H9 (cell line): ENCODE results near the gene ST6GAL2. TPM values are rescaled to one million over a fixed set of nuclear protein-coding genes. Genes with fewer than 3 reads are reported as not detected.

Source experiments
- DNase-seq: peaks from one replicate; pipeline ENCODE4 v3.0.0-alpha.2; 2017
- H2AFZ ChIP-seq: one replicate; pipeline ENCODE4 v1.6.1; 2013; ENCODE audit warnings: mild to moderate bottlenecking, low read length, control low read depth, moderate library complexity
- H2AK5ac ChIP-seq: 2 replicates; pipeline ENCODE4 v1.6.1; 2013; ENCODE audit warnings: low read length, control low read depth, mixed read lengths; ENCODE audit not compliant: insufficient read length
- H2BK120ac ChIP-seq: one replicate; pipeline ENCODE4 v1.6.1; 2013; ENCODE audit warnings: low read depth, mild to moderate bottlenecking, low read length, control low read depth, inconsistent platforms; ENCODE audit not compliant: poor library complexity, severe bottlenecking
- H2BK12ac ChIP-seq: 2 replicates; pipeline ENCODE4 v1.6.1; 2013; ENCODE audit warnings: low read length, control low read depth, mixed read lengths, low read depth; ENCODE audit not compliant: insufficient read length
- H2BK15ac ChIP-seq: 2 replicates; pipeline ENCODE4 v1.6.1; 2013; ENCODE audit warnings: low read depth, low read length, control low read depth
- H2BK20ac ChIP-seq: one replicate; pipeline ENCODE4 v1.6.1; 2013; ENCODE audit warnings: low read depth, mild to moderate bottlenecking, low read length, control low read depth, inconsistent platforms; ENCODE audit not compliant: poor library complexity, severe bottlenecking
- H2BK5ac ChIP-seq: 2 replicates; pipeline ENCODE4 v1.6.1; 2013; ENCODE audit warnings: low read length, control low read depth, mixed read lengths; ENCODE audit not compliant: insufficient read length
- H3K14ac ChIP-seq: 2 replicates; pipeline ENCODE4 v1.6.1; 2013; ENCODE audit warnings: low read length, control low read depth; ENCODE audit not compliant: insufficient read depth
- H3K18ac ChIP-seq: 2 replicates; pipeline ENCODE4 v1.6.1; 2013; ENCODE audit warnings: low read depth, mild to moderate bottlenecking, mixed read lengths, low read length, control low read depth; ENCODE audit not compliant: insufficient read length
- H3K23ac ChIP-seq: 2 replicates; pipeline ENCODE4 v1.6.1; 2013; ENCODE audit warnings: low read length, control low read depth, mixed read lengths, low read depth; ENCODE audit not compliant: insufficient read length
- H3K23me2 ChIP-seq: 2 replicates; pipeline ENCODE4 v1.6.1; 2013; ENCODE audit warnings: low read depth, mild to moderate bottlenecking, mixed read lengths, low read length, control low read depth; ENCODE audit not compliant: insufficient read length, poor library complexity, severe bottlenecking
- H3K27ac ChIP-seq: 2 replicates; pipeline ENCODE4 v1.5.1; 2013; ENCODE audit warnings: low read length, control low read depth, mixed read lengths, low read depth; ENCODE audit not compliant: insufficient read length
- H3K27me3 ChIP-seq: 2 replicates; pipeline ENCODE4 v1.6.1; 2013; ENCODE audit warnings: low read length, control low read depth, inconsistent platforms; ENCODE audit not compliant: insufficient read depth
- H3K4ac ChIP-seq: 2 replicates; pipeline ENCODE4 v1.6.1; 2013; ENCODE audit warnings: low read depth, mild to moderate bottlenecking, control low read depth, inconsistent platforms, low read length, moderate library complexity
- H3K4me1 ChIP-seq: 2 replicates; pipeline ENCODE4 v1.6.1; 2013; ENCODE audit warnings: low read length, control low read depth, inconsistent platforms; ENCODE audit not compliant: insufficient read depth
- H3K4me2 ChIP-seq: 2 replicates; pipeline ENCODE4 v1.6.1; 2013; ENCODE audit warnings: low read length, control low read depth, mixed read lengths; ENCODE audit not compliant: insufficient read length, insufficient read depth
- H3K56ac ChIP-seq: 2 replicates; pipeline ENCODE4 v1.6.1; 2013; ENCODE audit warnings: low read depth, mild to moderate bottlenecking, mixed read lengths, low read length, control low read depth; ENCODE audit not compliant: insufficient read length
- H3K79me1 ChIP-seq: 2 replicates; pipeline ENCODE4 v1.6.1; 2013; ENCODE audit warnings: low read depth, mild to moderate bottlenecking, moderate library complexity, low read length, control low read depth, inconsistent platforms; ENCODE audit not compliant: insufficient read depth, poor library complexity, severe bottlenecking
- H3K79me2 ChIP-seq: 2 replicates; pipeline ENCODE4 v1.6.1; 2013; ENCODE audit warnings: low read length, control low read depth, inconsistent platforms; ENCODE audit not compliant: insufficient read depth
- H3K9ac ChIP-seq: 2 replicates; pipeline ENCODE4 v1.6.1; 2013; ENCODE audit warnings: low read length, control low read depth, mixed read lengths; ENCODE audit not compliant: insufficient read length; ENCODE audit errors: extremely low read depth
- H3K9me3 ChIP-seq: one replicate; pipeline ENCODE4 v1.6.1; 2013; ENCODE audit warnings: low read depth, low read length, inconsistent platforms; ENCODE audit not compliant: control insufficient read depth
- H3T11ph ChIP-seq: one replicate; pipeline ENCODE4 v1.6.1; 2013; ENCODE audit warnings: mild to moderate bottlenecking, low read length, control low read depth, inconsistent platforms
- H4K20me1 ChIP-seq: one replicate; pipeline ENCODE4 v1.6.1; 2013; ENCODE audit not compliant: control insufficient read depth, insufficient read length, insufficient read depth
- H4K5ac ChIP-seq: 2 replicates; pipeline ENCODE4 v1.6.1; 2013; ENCODE audit warnings: low read depth, mild to moderate bottlenecking, mixed read lengths, low read length, control low read depth; ENCODE audit not compliant: insufficient read length
- H4K8ac ChIP-seq: replicated peaks from 2 replicates; pipeline ENCODE4 v1.6.1; 2013; ENCODE audit warnings: low read length, control low read depth, mixed read lengths, low read depth; ENCODE audit not compliant: insufficient read length
- H4K91ac ChIP-seq: 2 replicates; pipeline ENCODE4 v1.6.1; 2013; ENCODE audit warnings: low read depth, mild to moderate bottlenecking, moderate library complexity, mixed read lengths, low read length, control low read depth; ENCODE audit not compliant: insufficient read length
- H3K27ac Mint-ChIP-seq, 3 experiments: 2 replicates in 2 of 3; 3 replicates in 1 of 3; pipeline ENCODE4 v1.8.0; 2020 to 2021; ENCODE audit warnings: mixed read lengths in 3 of 3, mild to moderate bottlenecking in 1 of 3, moderate library complexity in 1 of 3
- H3K27me3 Mint-ChIP-seq: 2 replicates; pipeline ENCODE4 v1.8.0; 2021; ENCODE audit warnings: low read depth, mild to moderate bottlenecking, moderate library complexity, mixed read lengths
- H3K36me3 Mint-ChIP-seq, 3 experiments: 2 replicates in 2 of 3; 3 replicates in 1 of 3; pipeline ENCODE4 v1.8.0; 2020 to 2021; ENCODE audit warnings: low read depth in 3 of 3, mixed read lengths in 3 of 3; ENCODE audit not compliant: insufficient read depth in 1 of 3
- H3K4me1 Mint-ChIP-seq, 2 experiments: 2 replicates each; pipeline ENCODE4 v1.8.0; 2020; ENCODE audit warnings: mixed read lengths in 2 of 2
- H3K4me3 Mint-ChIP-seq, 2 experiments: 2 replicates in 1 of 2; 3 replicates in 1 of 2; pipeline ENCODE4 v1.8.0; 2020 to 2021; ENCODE audit warnings: mild to moderate bottlenecking in 2 of 2, mixed read lengths in 2 of 2, moderate library complexity in 1 of 2
- H3K9me3 Mint-ChIP-seq, 2 experiments: 2 replicates in 1 of 2; 3 replicates in 1 of 2; pipeline ENCODE4 v1.8.0; 2020; ENCODE audit warnings: mild to moderate bottlenecking in 2 of 2, mixed read lengths in 2 of 2, moderate library complexity in 1 of 2
- CTCF ChIP-seq: fragments of 200-600 bp; sonication (generic); conservative IDR thresholded peaks from 3 replicates; pipeline ENCODE4 v1.8.0; 2021; ENCODE audit warnings: antibody characterized with exemption, mild to moderate bottlenecking
- WGBS: extraction: QIAGEN DNeasy Blood & Tissue Kit; methylation state at CpG from one replicate; pipeline ENCODE4 v1.1.7; 2013; ENCODE audit warnings: missing lambda C conversion rate, low lambda C conversion rate, mixed read lengths; ENCODE audit not compliant: insufficient read length; ENCODE audit errors: extremely low coverage; 5-methylcytosine and 5-hydroxymethylcytosine counted together
- total RNA-seq: library from RNA; stranded (reverse); gene quantifications from 2 replicates; pipeline ENCODE4 v1.2.1, GENCODE V29; 2021

Gene ST6GAL2
- total RNA-seq, 1 experiment from 2014 or later: 7.6 TPM

GRCh38 chr2:106869512-106870275 lies 16.3 kb downstream of the ST6GAL2 start:
- Histone ChIP-seq H3K23me2 (no peaks in the 10 kb centered on the region), H3K79me1 (no peaks in the 10 kb centered on the region), H3K27me3 (no peaks in the 10 kb centered on the region), H3K23ac (no peak overlapping the region), H2AFZ (no peak overlapping the region), H3K27ac (no peak overlapping the region), H3K9me3 (no peaks in the 10 kb centered on the region), H4K91ac (no peak overlapping the region), H3T11ph (no peak overlapping the region), H2BK15ac (no peak overlapping the region), H3K9ac (no peak overlapping the region), H3K4me1 (no peaks in the 10 kb centered on the region; the same call in 1 of the 2 replicates), H4K5ac (no peak overlapping the region), H2BK5ac (no peak overlapping the region), H3K14ac (no peak overlapping the region), H3K79me2 (peaks cover 1% of the 10 kb centered on the region; the same call in 1 of the 2 replicates), H2BK20ac (no peak overlapping the region), H2AK5ac (no peak overlapping the region), H3K4me2 (no peak overlapping the region), H3K56ac (no peak overlapping the region), H3K18ac (no peak overlapping the region), H4K20me1 (no peaks in the 10 kb centered on the region), H3K4ac (no peak overlapping the region), H2BK12ac (no peak overlapping the region), H4K8ac (no peak overlapping the region), H2BK120ac (no peak overlapping the region)
- no peaks in the 10 kb centered on the region for H3K9me3 Mint-ChIP-seq
- WGBS: no CpG with 5 or more reads among the region's 8 CpGs
- H3K27ac Mint-ChIP-seq: 0 out of 7 replicates have a peak overlapping the region, but pooled peaks of 1 of the 3 experiments have one; percentile 69
- H3K4me3 Mint-ChIP-seq: no peak overlapping the region; a peak in 1 of 5 replicates
- peak; percentile 38 for DNase-seq
- no peaks in the 10 kb centered on the region for H3K36me3 Mint-ChIP-seq
- H3K4me1 Mint-ChIP-seq: peaks cover 29 to 38% of the 10 kb centered on the region in 2 experiments
- peak; percentile 31; the same call in 2 of the 3 replicates for TF ChIP-seq CTCF
- H3K27me3 Mint-ChIP-seq: peaks cover 6% of the 10 kb centered on the region
